Esophagus muscularis mucosa (tissue), 3 donors: ENCODE data around the gene PATL2.

Experiments used
- CTCF ChIP-seq, 3 experiments: fragments of 200-600 bp in 2 of 3; fragments of 450-650 bp in 1 of 3; sonication (generic) in 2 of 3; IDR thresholded peaks; one replicate each; pipeline ENCODE4 v1.5.1; 2017 to 2019; ENCODE audit warnings: antibody characterized with exemption in 3 of 3, mild to moderate bottlenecking in 2 of 3, moderate library complexity in 1 of 3
- POLR2A ChIP-seq: fragments of 450-650 bp; IDR thresholded peaks from one replicate; pipeline ENCODE4 v1.6.1; 2017; ENCODE audit warnings: antibody characterized with exemption, moderate library complexity, mild to moderate bottlenecking, low read depth

- TF ChIP-seq POLR2A (no peak), CTCF (IDR thresholded peaks at IDR 0.05) (no peak)
These were observed 63.5 kb downstream of the PATL2 start for GRCh38 chr15:44647637-44648036.
